Small intestine (tissue), 7 donors: ENCODE data around the gene MARK1. TPM values are rescaled to one million over a fixed set of nuclear protein-coding genes. Genes with fewer than 3 reads are reported as not detected.

Experiments
- DNase-seq, 2 donors: peaks; one replicate each; pipeline versions ENCODE4 v3.0.0 to v3.0.0-alpha.2; 2013
- FAIRE-seq: peaks from 2 replicates; lab custom pipeline; 2012; peaks lifted over from hg19 to GRCh38; lab: Jason Lieb, UNC
- H3K27ac ChIP-seq, 3 donors: one replicate each; pipeline ENCODE4 v1.5.1; 2013; ENCODE audit warnings: low read length in 2 of 3, mild to moderate bottlenecking in 2 of 3, control low read depth in 1 of 3, inconsistent platforms in 1 of 3, low read depth in 1 of 3, moderate library complexity in 1 of 3
- H3K27me3 ChIP-seq, 3 donors: one replicate each; pipeline ENCODE4 v1.6.1; 2013; ENCODE audit warnings: low read length in 3 of 3, inconsistent platforms in 1 of 3; ENCODE audit not compliant: control insufficient read depth in 3 of 3, insufficient read depth in 3 of 3
- H3K36me3 ChIP-seq, 3 donors: one replicate each; pipeline ENCODE4 v1.6.1; 2013; ENCODE audit warnings: low read length in 3 of 3, inconsistent platforms in 1 of 3, low read depth in 1 of 3, mild to moderate bottlenecking in 1 of 3, moderate library complexity in 1 of 3; ENCODE audit not compliant: control insufficient read depth in 3 of 3, insufficient read depth in 2 of 3
- H3K4me1 ChIP-seq, 3 donors: one replicate each; pipeline ENCODE4 v1.6.1; 2013; ENCODE audit warnings: low read length in 2 of 3, inconsistent platforms in 1 of 3, low read depth in 1 of 3, mild to moderate bottlenecking in 1 of 3, moderate library complexity in 1 of 3; ENCODE audit not compliant: control insufficient read depth in 3 of 3, insufficient read depth in 2 of 3
- H3K4me3 ChIP-seq, 3 donors: one replicate each; pipeline ENCODE4 v1.5.1; 2013; ENCODE audit warnings: low read length in 3 of 3, control low read depth in 1 of 3, inconsistent platforms in 1 of 3, low read depth in 1 of 3, mild to moderate bottlenecking in 1 of 3, moderate library complexity in 1 of 3
- H3K9me3 ChIP-seq, 2 donors: one replicate each; pipeline ENCODE4 v1.6.1; 2013; ENCODE audit warnings: low read depth in 1 of 2, low read length in 1 of 2; ENCODE audit not compliant: control insufficient read depth in 2 of 2, insufficient read depth in 1 of 2
- WGBS, 3 donors: extraction: QIAGEN DNeasy Blood & Tissue Kit; methylation state at CpG; one replicate each; pipeline ENCODE4 v1.1.7; 2013; 5-methylcytosine and 5-hydroxymethylcytosine counted together
- polyA plus RNA-seq, 4 donors: library from polyadenylated mRNA; stranded (reverse) in 3 of 4; unstranded in 1 of 4; fragments of 200-250 nt in 3 of 4; fragments of 120-200 nt in 1 of 4; gene quantifications; one replicate each; pipeline versions ENCODE4 v1.2.1 to v1.2.3, GENCODE V29; 2013
- donor health status: healthy with polysubstance abuse.
- donor health status: control.
- donor health status: control.
- donor health status: Bipolar disorder and iron deficiency.
- donor health status: healthy.

MARK1 gene
- polyA plus RNA-seq, 4 donors = under 0.01 to 2.1 (median 1.0) TPM

DNA sequence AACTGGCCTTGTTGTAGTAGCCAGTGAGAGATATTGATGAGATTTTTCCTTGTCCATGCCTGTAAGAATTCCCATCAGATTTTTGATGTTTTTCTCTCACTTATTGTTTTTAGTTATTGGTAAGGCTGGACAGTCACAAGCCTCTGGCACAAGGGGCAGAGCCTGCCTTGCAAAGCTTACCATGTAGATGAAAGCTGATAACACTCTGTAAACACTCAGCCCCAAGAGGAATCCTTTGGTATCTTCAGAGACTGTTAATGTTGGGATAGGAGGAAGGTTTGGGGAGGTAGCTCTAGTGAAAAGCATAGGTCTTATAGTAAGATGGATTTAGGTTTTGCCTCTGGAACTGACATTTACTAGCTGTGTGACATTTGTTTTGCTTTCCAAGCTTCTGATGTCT lies 37.7 kb downstream of the MARK1 start:
- H3K36me3 ChIP-seq = no peaks in the 10 kb centered on the region
- no peak overlapping the region for H3K27ac ChIP-seq
- no peaks in the 10 kb centered on the region for H3K9me3 ChIP-seq
- H3K27me3 ChIP-seq = no peaks in the 10 kb centered on the region
- H3K4me3 ChIP-seq = no peak overlapping the region
- no peak for FAIRE-seq
- no peak for DNase-seq
- H3K4me1 ChIP-seq = no peaks in the 10 kb centered on the region

- Histone ChIP-seq H3K9me3 (no peaks in the 10 kb centered on the region), H3K4me1 (no peaks in the 10 kb centered on the region), H3K4me3 (no peak overlapping the region), H3K27ac (no peak overlapping the region), H3K27me3 (no peaks in the 10 kb centered on the region), H3K36me3 (no peaks in the 10 kb centered on the region)
- DNase-seq (no peak), FAIRE-seq (no peak)
- 87 to 97% (median 94%) methylated on average over 1 of the region's 1 CpG for WGBS, 3 donors
Observed at GRCh38 chr1:220566869-220567268, 38.9 kb downstream of the MARK1 start.

- Histone ChIP-seq H3K27me3 (no peaks in the 10 kb centered on the region), H3K4me1 (no peaks in the 10 kb centered on the region), H3K9me3 (peaks cover 0 to 16% of the 10 kb centered on the region in 2 donors), H3K4me3 (no peak overlapping the region), H3K27ac (no peak overlapping the region), H3K36me3 (no peaks in the 10 kb centered on the region)
- DNase-seq = no peak
- FAIRE-seq = no peak
- WGBS, 3 donors = 88 to 90% (median 88%) methylated on average over 5 of the region's 5 CpGs
Observed at GRCh38 chr1:220572416-220572815, 44.5 kb downstream of the MARK1 start.

- Histone ChIP-seq H3K4me3 (no peak overlapping the region), H3K4me1 (no peaks in the 10 kb centered on the region), H3K27me3 (no peaks in the 10 kb centered on the region), H3K9me3 (peaks cover 0 to 16% of the 10 kb centered on the region in 2 donors), H3K27ac (no peak overlapping the region), H3K36me3 (no peaks in the 10 kb centered on the region)
- FAIRE-seq (no peak), DNase-seq (no peak)
Observed at GRCh38 chr1:220573836-220574235, 45.9 kb downstream of the MARK1 start.

- no peak for FAIRE-seq
Observed at GRCh38 chr1:220575718-220576497, 48.0 kb downstream of the MARK1 start.

DNA sequence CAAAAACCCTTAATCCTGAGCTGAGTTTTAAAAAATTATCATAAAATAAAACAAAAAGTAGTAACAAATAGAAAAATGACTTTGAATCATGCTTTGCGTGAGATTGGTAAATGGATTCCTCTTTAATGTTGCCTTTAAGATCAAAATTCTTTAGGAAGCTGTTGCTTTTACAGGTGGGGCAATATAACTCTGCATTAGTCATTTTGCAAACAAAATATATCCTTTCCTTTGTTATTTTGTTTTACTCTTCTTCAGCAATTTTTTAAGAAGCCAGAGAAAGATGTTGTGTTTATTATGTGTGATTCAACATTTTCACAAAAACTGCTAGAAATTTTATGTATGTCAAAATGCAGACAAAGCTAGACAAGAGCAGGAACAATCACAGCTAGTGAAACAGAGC lies 50.0 kb downstream of the MARK1 start:
- no peaks in the 10 kb centered on the region for H3K27me3 ChIP-seq
- no peaks in the 10 kb centered on the region for H3K36me3 ChIP-seq
- no peak for FAIRE-seq
- peaks cover 0 to 16% of the 10 kb centered on the region in 2 donors for H3K9me3 ChIP-seq
- 56 to 97% (median 94%) methylated on average over 1 of the region's 1 CpG for WGBS, 3 donors
- no peak overlapping the region for H3K27ac ChIP-seq
- DNase-seq = no peak
- H3K4me3 ChIP-seq = no peak overlapping the region
- H3K4me1 ChIP-seq = no peaks in the 10 kb centered on the region

More at GRCh38 chr1:220575718-220576497, 48.0 kb downstream of the MARK1 start:
- no peak for DNase-seq
- no peaks in the 10 kb centered on the region for H3K4me1 ChIP-seq
- H3K27me3 ChIP-seq = no peaks in the 10 kb centered on the region
- H3K27ac ChIP-seq = no peak overlapping the region
- WGBS, 3 donors = 88 to 94% (median 90%) methylated on average over 6 of the region's 6 CpGs
- no peak overlapping the region for H3K4me3 ChIP-seq
- H3K9me3 ChIP-seq = peaks cover 0 to 16% of the 10 kb centered on the region in 2 donors
- H3K36me3 ChIP-seq = no peaks in the 10 kb centered on the region

DNA sequence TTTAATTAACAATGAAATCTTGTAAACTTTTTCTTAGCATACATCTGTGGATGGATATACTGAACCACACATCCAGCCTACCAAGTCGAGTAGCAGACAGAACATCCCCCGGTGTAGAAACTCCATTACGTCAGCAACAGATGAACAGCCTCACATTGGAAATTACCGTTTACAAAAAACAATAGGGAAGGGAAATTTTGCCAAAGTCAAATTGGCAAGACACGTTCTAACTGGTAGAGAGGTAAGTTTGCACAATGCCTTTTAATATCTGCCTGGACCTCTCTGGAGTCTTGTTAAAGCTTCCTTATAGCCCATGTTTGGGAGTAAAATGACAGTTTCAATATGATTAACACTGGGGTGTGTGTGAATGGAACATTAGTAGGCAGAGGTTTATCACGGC lies 51.4 kb downstream of the MARK1 start:
- WGBS, 3 donors = 69 to 78% (median 71%) methylated on average over 6 of the region's 6 CpGs
- no peak for DNase-seq
- Histone ChIP-seq H3K4me3 (no peak overlapping the region), H3K9me3 (peaks cover 0 to 6% of the 10 kb centered on the region in 2 donors), H3K27me3 (no peaks in the 10 kb centered on the region), H3K36me3 (no peaks in the 10 kb centered on the region), H3K27ac (no peak overlapping the region), H3K4me1 (no peaks in the 10 kb centered on the region)
- no peak for FAIRE-seq

GRCh38 chr1:220592714-220593113 lies 64.8 kb downstream of the MARK1 start:
- H3K4me3 ChIP-seq = no peak overlapping the region
- H3K27me3 ChIP-seq = no peaks in the 10 kb centered on the region
- no peak for DNase-seq
- no peaks in the 10 kb centered on the region for H3K4me1 ChIP-seq
- H3K36me3 ChIP-seq = no peaks in the 10 kb centered on the region
- H3K9me3 ChIP-seq = no peaks in the 10 kb centered on the region
- no peak overlapping the region for H3K27ac ChIP-seq
- FAIRE-seq = no peak

DNA sequence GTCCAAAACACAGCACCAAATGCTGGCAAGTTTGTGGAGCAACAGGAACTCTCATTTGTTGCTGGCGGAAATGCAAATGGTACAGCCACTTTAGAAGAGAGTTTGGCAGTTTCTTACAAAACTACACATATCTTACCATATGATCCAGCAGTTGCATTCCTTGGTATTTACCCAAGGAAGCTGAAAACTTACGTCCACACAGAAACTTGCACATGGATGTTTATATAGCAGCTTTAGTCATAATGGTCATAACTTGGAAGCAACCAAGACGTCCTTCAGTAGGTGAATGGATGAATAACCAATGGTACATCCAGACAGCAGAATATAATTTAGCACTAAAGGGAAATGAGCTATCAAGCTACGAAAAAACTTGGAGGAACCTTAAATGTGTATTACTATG lies 66.4 kb downstream of the MARK1 start:
- 81 to 86% (median 85%) methylated on average over 4 of the region's 4 CpGs for WGBS, 3 donors
- FAIRE-seq (no peak), DNase-seq (no peak)
- H3K4me1 ChIP-seq = no peaks in the 10 kb centered on the region
- H3K36me3 ChIP-seq = no peaks in the 10 kb centered on the region
- H3K9me3 ChIP-seq = no peaks in the 10 kb centered on the region
- no peak overlapping the region for H3K4me3 ChIP-seq
- H3K27me3 ChIP-seq = no peaks in the 10 kb centered on the region
- no peak overlapping the region for H3K27ac ChIP-seq
